CD8-positive, alpha-beta memory T cell (primary cell): ENCODE measurements around the gene UBE2L6. TPM values are rescaled to one million over a fixed set of nuclear protein-coding genes. Genes with fewer than 3 reads are reported as not detected.
A peak's percentile ranks its signal among the peaks of the same experiment; 100 is the strongest.

Experiments used
- CTCF ChIA-PET: fragments of 350-600 bp; sonication (Branson Sonifier 250); formaldehyde crosslinking; loops from one replicate; lab custom pipeline; 2021; ENCODE audit warnings: antibody characterized with exemption; lab: Charles Lee
- POLR2A ChIA-PET: fragments of 350-600 bp; sonication (Branson Sonifier 250); formaldehyde crosslinking; loops from one replicate; lab custom pipeline; 2021; ENCODE audit warnings: antibody characterized with exemption; lab: Charles Lee
- DNase-seq, 5 donors: peaks; one replicate each; pipeline versions ENCODE4 v3.0.0 to v3.0.0-alpha.2; 2020 to 2022; ENCODE audit warnings: mixed read lengths in 1 of 5
- H3K27ac ChIP-seq: one replicate; pipeline ENCODE4 v1.7.0; 2013; ENCODE audit warnings: low read depth, mild to moderate bottlenecking, low read length, moderate library complexity
- H3K27me3 ChIP-seq: 2 replicates; pipeline ENCODE4 v1.7.0; 2013; ENCODE audit warnings: low read length, mild to moderate bottlenecking; ENCODE audit not compliant: insufficient read depth, poor library complexity, severe bottlenecking
- H3K36me3 ChIP-seq: 2 replicates; pipeline ENCODE4 v1.7.0; 2013; ENCODE audit warnings: mild to moderate bottlenecking, low read length, moderate library complexity; ENCODE audit not compliant: insufficient read depth
- H3K4me1 ChIP-seq: 2 replicates; pipeline ENCODE4 v1.7.0; 2013; ENCODE audit warnings: mild to moderate bottlenecking, low read length, moderate library complexity; ENCODE audit not compliant: insufficient read depth
- H3K4me3 ChIP-seq: 2 replicates; pipeline ENCODE4 v1.7.0; 2013; ENCODE audit warnings: mild to moderate bottlenecking, low read length
- H3K9me3 ChIP-seq: 2 replicates; pipeline ENCODE4 v1.7.0; 2013; ENCODE audit warnings: mild to moderate bottlenecking, low read length
- H3K27ac Mint-ChIP-seq, 8 donors: one replicate each; pipeline ENCODE4 v1.8.0; 2020 to 2021; ENCODE audit warnings: mixed read lengths in 8 of 8, mild to moderate bottlenecking in 6 of 8, inconsistent platforms in 3 of 8, moderate library complexity in 3 of 8
- H3K27me3 Mint-ChIP-seq, 2 donors: one replicate each; pipeline ENCODE4 v1.8.0; 2020 to 2021; ENCODE audit warnings: mixed read lengths in 2 of 2, mild to moderate bottlenecking in 1 of 2, moderate library complexity in 1 of 2
- H3K36me3 Mint-ChIP-seq, 3 donors: one replicate each; pipeline ENCODE4 v1.8.0; 2020 to 2021; ENCODE audit warnings: mixed read lengths in 3 of 3, inconsistent platforms in 1 of 3, mild to moderate bottlenecking in 1 of 3
- H3K4me1 Mint-ChIP-seq, 3 donors: one replicate each; pipeline ENCODE4 v1.8.0; 2020 to 2021; ENCODE audit warnings: mixed read lengths in 3 of 3, inconsistent platforms in 1 of 3, mild to moderate bottlenecking in 1 of 3
- H3K4me3 Mint-ChIP-seq, 7 donors: one replicate each; pipeline ENCODE4 v1.8.0; 2020 to 2021; ENCODE audit warnings: mixed read lengths in 7 of 7, mild to moderate bottlenecking in 6 of 7, moderate library complexity in 4 of 7, inconsistent platforms in 2 of 7
- H3K9me3 Mint-ChIP-seq, 5 donors: one replicate each; pipeline ENCODE4 v1.8.0; 2020 to 2022; ENCODE audit warnings: mixed read lengths in 5 of 5, mild to moderate bottlenecking in 3 of 5, moderate library complexity in 2 of 5, inconsistent platforms in 1 of 5
- polyA plus RNA-seq: library from polyadenylated mRNA; unstranded; fragments of 300-500 nt; fragmentation: Illumina TruSeq; gene quantifications from one replicate; pipeline ENCODE4 v1.2.3, GENCODE V29; 2021
- total RNA-seq, 2 experiments: library from RNA; stranded (reverse); gene quantifications; one replicate each; pipeline ENCODE4 v1.2.3, GENCODE V29; 2021

Gene UBE2L6
- total and polyA plus RNA-seq, 3 experiments from 2014 or later, result 74.9 to 286 (median 79.2) TPM

- ChIA-PET POLR2A (interaction anchor here (0.5 to 1.7 kb wide), 7 partner anchors 16 to 197 kb away, joined by 4 to 7 read pairs (median 4); partner anchors contain the start of genes MED19, SSRP1, TIMM10 and TMX2), CTCF (interaction anchor here (1.2 to 20.0 kb wide), 6 partner anchors 13 to 129 kb away, joined by 4 to 498 read pairs (median 32); partner anchors contain the start of genes RTN4RL2 and UBE2L6)
- peaks cover 0 to 3% of the 10 kb centered on the region in 2 donors for H3K27me3 Mint-ChIP-seq
- peak overlapping the region; percentile 69 to 95 (median 86) for H3K27ac Mint-ChIP-seq
- Histone ChIP-seq H3K4me1 (peaks cover 18% of the 10 kb centered on the region), H3K27me3 (no peaks in the 10 kb centered on the region), H3K27ac (peak overlapping the region; percentile 61), H3K36me3 (no peaks in the 10 kb centered on the region), H3K4me3 (peak overlapping the region; percentile 86), H3K9me3 (no peaks in the 10 kb centered on the region)
- peak; percentile 26 to 69 (median 38) for DNase-seq
- peaks cover 0 to 11% (median 0%) of the 10 kb centered on the region in 3 donors for H3K36me3 Mint-ChIP-seq
- H3K9me3 Mint-ChIP-seq, result no peaks in the 10 kb centered on the region
- peaks cover 26 to 39% (median 35%) of the 10 kb centered on the region in 3 donors for H3K4me1 Mint-ChIP-seq
- H3K4me3 Mint-ChIP-seq, result peak overlapping the region; percentile 97 to 99 (median 98)
Measured at GRCh38 chr11:57514538-57515331, 52.7 kb downstream of the UBE2L6 start.

- Mint-ChIP-seq H3K9me3 (no peaks in the 10 kb centered on the region), H3K27me3 (peaks cover 0 to 3% of the 10 kb centered on the region in 2 donors), H3K27ac (peak overlapping the region; percentile 55 to 93 (median 83)), H3K4me1 (peaks cover 28 to 42% (median 41%) of the 10 kb centered on the region in 3 donors), H3K36me3 (peaks cover 0 to 11% (median 0%) of the 10 kb centered on the region in 3 donors), H3K4me3 (peak overlapping the region; percentile 97 to 99 (median 98))
- no peaks in the 10 kb centered on the region for H3K27me3 ChIP-seq
- H3K9me3 ChIP-seq, result no peaks in the 10 kb centered on the region
- ChIA-PET CTCF (interaction anchor here (1.0 to 20.0 kb wide), 8 partner anchors 14 to 168 kb away, joined by 3 to 498 read pairs (median 8); partner anchors contain the start of genes RTN4RL2 and UBE2L6), POLR2A (interaction anchor here (0.5 to 1.7 kb wide), 7 partner anchors 17 to 198 kb away, joined by 4 to 7 read pairs (median 4); partner anchors contain the start of genes MED19, SSRP1, TIMM10 and TMX2)
- peak in 3 of 5 donors; percentile 15 to 51 (median 42) for DNase-seq
- peak overlapping the region; percentile 86 for H3K4me3 ChIP-seq
- H3K27ac ChIP-seq, result peak overlapping the region; percentile 61
- no peaks in the 10 kb centered on the region for H3K36me3 ChIP-seq
- H3K4me1 ChIP-seq, result peaks cover 18% of the 10 kb centered on the region
Measured at GRCh38 chr11:57513911-57514537, 53.4 kb downstream of the UBE2L6 start.

DNA sequence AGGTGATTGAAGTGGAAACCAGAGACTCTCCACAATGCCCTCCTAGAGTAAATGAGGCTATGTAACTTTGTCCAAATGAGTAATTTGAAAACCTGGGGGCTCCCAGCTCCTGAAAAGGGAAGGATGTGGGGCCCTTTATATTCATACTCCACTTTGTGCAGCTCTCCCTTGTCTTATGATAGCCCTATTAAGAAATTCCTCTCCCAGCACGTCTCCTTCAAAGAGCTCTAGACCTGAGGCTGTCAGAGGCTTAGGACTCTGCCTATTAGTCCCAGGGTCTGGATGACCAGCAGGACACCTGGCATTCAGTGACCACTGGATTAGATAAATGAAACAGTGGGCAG is 54.0 kb downstream of the UBE2L6 start:
- Mint-ChIP-seq H3K27ac (peak overlapping the region; percentile 55 to 94 (median 83)), H3K9me3 (no peaks in the 10 kb centered on the region), H3K27me3 (no peaks in the 10 kb centered on the region), H3K4me1 (peaks cover 29 to 44% (median 41%) of the 10 kb centered on the region in 3 donors), H3K36me3 (peaks cover 0 to 12% (median 0%) of the 10 kb centered on the region in 3 donors), H3K4me3 (peak overlapping the region; percentile 78 to 99 (median 90))
- H3K4me1 ChIP-seq, result peaks cover 18% of the 10 kb centered on the region
- no peak overlapping the region for H3K4me3 ChIP-seq
- H3K9me3 ChIP-seq, result no peaks in the 10 kb centered on the region
- POLR2A ChIA-PET, result interaction anchor here (0.5 kb wide), 1 partner anchor 1023 kb away, joined by 3 read pairs; no protein-coding TSS in a partner anchor
- DNase-seq, result no peak
- CTCF ChIA-PET, result interaction anchor here (0.8 to 20.0 kb wide), 6 partner anchors 14 to 168 kb away, joined by 3 to 498 read pairs (median 29); partner anchors contain the start of genes RTN4RL2 and UBE2L6
- H3K36me3 ChIP-seq, result no peaks in the 10 kb centered on the region
- no peak overlapping the region for H3K27ac ChIP-seq
- no peaks in the 10 kb centered on the region for H3K27me3 ChIP-seq

- no peaks in the 10 kb centered on the region for H3K9me3 ChIP-seq
- no peak for DNase-seq
- no peaks in the 10 kb centered on the region for H3K27me3 Mint-ChIP-seq
- no peaks in the 10 kb centered on the region for H3K36me3 ChIP-seq
- peaks cover 18% of the 10 kb centered on the region for H3K4me1 ChIP-seq
- H3K4me1 Mint-ChIP-seq, result peaks cover 29 to 44% (median 41%) of the 10 kb centered on the region in 3 donors
- peaks cover 0 to 13% (median 0%) of the 10 kb centered on the region in 3 donors for H3K36me3 Mint-ChIP-seq
- ChIA-PET CTCF (interaction anchor here (0.8 to 20.0 kb wide), 6 partner anchors 15 to 167 kb away, joined by 3 to 498 read pairs (median 29); partner anchors contain the start of genes RTN4RL2 and UBE2L6), POLR2A (interaction anchor here (0.5 kb wide), 1 partner anchor 1024 kb away, joined by 3 read pairs; no protein-coding TSS in a partner anchor)
- H3K27ac ChIP-seq, result no peak overlapping the region
- H3K9me3 Mint-ChIP-seq, result no peaks in the 10 kb centered on the region
- peak overlapping the region; percentile 28 to 99 (median 90) for H3K4me3 Mint-ChIP-seq
- no peaks in the 10 kb centered on the region for H3K27me3 ChIP-seq
- no peak overlapping the region for H3K4me3 ChIP-seq
- peak overlapping the region in 7 of 8 donors; percentile 77 to 94 (median 83) for H3K27ac Mint-ChIP-seq
Measured at GRCh38 chr11:57512646-57513451, 54.6 kb downstream of the UBE2L6 start.

DNA sequence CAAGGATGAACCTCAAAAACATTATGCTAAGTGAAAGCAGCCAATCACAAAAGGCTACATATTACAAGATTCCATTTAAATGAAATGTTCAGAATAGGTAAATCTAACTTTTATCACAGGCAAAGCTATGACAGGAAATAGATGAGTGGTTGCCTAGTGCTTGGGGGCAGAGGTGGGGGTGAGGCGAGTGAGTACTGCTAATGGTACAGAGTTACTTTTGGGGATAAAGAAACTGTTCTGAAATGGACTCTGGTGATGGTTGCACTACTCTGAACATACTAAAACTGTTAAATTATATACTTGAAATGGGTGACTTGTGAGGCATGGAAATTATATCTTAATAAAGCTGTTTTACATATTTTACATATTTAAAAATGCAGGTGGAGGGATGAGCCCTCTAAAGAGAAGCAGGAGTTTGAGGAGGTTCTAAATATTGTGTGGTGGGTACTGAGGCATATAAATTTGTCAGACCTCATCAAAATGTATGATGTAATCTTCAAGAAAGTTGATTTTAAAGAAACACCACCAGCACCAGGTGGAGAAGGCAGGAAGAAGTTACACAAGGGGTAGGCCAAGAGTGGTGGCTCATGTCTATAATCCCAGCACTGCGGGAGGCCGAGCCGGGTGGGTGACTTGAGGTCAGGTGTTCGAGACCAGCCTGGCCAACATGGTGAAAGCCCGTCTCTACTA is 55.6 kb downstream of the UBE2L6 start:
- CTCF ChIA-PET, result interaction anchor here (1.4 to 2.2 kb wide), 3 partner anchors 15 to 20 kb away, joined by 4 to 15 read pairs (median 12); no protein-coding TSS in a partner anchor
- H3K4me3 Mint-ChIP-seq, result peak overlapping the region in 3 of 7 donors; percentile 14 to 99 (median 15)
- Histone ChIP-seq H3K4me3 (no peak overlapping the region), H3K36me3 (no peaks in the 10 kb centered on the region), H3K9me3 (no peaks in the 10 kb centered on the region), H3K27me3 (no peaks in the 10 kb centered on the region), H3K27ac (no peak overlapping the region), H3K4me1 (peaks cover 18% of the 10 kb centered on the region)
- peaks cover 0 to 15% (median 1%) of the 10 kb centered on the region in 3 donors for H3K36me3 Mint-ChIP-seq
- H3K4me1 Mint-ChIP-seq, result peaks cover 29 to 44% (median 41%) of the 10 kb centered on the region in 3 donors
- no peak for DNase-seq
- no peaks in the 10 kb centered on the region for H3K27me3 Mint-ChIP-seq
- POLR2A ChIA-PET, result interaction anchor here (0.5 kb wide), 1 partner anchor 13 kb away, joined by 3 read pairs; no protein-coding TSS in a partner anchor
- H3K9me3 Mint-ChIP-seq, result no peaks in the 10 kb centered on the region
- peak overlapping the region in 7 of 8 donors; percentile 72 to 97 (median 80) for H3K27ac Mint-ChIP-seq

DNA sequence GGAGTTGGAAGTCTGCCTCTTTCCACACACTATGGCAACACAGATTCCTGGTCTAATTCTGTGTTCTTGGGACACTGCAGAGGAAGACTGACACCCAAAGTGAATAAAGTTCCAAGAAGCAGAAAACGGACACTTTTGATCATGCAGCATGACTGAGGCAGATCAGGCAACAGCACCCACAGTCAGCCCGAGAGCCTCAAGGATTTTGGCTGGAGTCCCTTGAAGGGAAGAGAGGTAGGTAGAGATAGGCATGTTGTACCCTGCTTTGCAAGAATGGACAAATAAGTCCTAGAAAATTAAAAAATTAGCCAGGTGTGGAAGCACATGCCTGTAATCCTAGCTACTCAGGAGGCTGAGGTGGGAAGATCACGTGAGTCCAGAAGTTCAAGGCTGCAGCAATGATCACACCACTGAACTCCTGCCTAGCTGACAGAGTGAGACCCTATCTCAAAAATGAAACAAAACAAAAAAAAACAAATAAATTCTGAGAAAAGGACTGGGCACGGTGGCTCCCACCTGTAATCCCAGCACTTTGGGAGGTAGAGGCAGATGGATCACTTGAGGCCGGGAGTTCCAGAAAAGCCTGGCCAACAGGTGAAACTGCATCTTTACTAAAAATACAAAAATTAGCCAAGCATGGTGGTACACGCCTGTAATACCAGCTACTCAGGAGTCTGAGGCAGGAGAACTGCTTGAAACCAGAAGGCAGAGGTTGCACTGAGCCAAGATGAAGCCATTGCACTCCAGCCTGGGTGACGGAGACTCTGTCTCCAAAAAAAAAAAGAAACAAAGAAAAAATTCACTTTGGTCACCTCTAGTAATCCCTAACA is 58.9 kb downstream of the UBE2L6 start:
- Histone ChIP-seq H3K36me3 (no peaks in the 10 kb centered on the region), H3K4me1 (peaks cover 7% of the 10 kb centered on the region), H3K27me3 (no peaks in the 10 kb centered on the region), H3K4me3 (no peak overlapping the region), H3K9me3 (no peaks in the 10 kb centered on the region), H3K27ac (no peak overlapping the region)
- DNase-seq, result no peak
- Mint-ChIP-seq H3K9me3 (no peaks in the 10 kb centered on the region), H3K4me3 (no peak overlapping the region), H3K27ac (peak overlapping the region in 2 of 8 donors; percentile 55 to 75), H3K36me3 (peaks cover 0 to 22% (median 3%) of the 10 kb centered on the region in 3 donors), H3K4me1 (peaks cover 23 to 34% (median 30%) of the 10 kb centered on the region in 3 donors), H3K27me3 (no peaks in the 10 kb centered on the region)
- POLR2A ChIA-PET, result interaction anchor here (0.7 kb wide), 1 partner anchor 26 kb away, joined by 3 read pairs; no protein-coding TSS in a partner anchor
- CTCF ChIA-PET, result interaction anchor here (0.6 to 3.3 kb wide), 2 partner anchors 15 to 16 kb away, joined by 3 to 18 read pairs; no protein-coding TSS in a partner anchor
